ENCODE results near the gene TRHDE.

TRHDE gene, protein sequence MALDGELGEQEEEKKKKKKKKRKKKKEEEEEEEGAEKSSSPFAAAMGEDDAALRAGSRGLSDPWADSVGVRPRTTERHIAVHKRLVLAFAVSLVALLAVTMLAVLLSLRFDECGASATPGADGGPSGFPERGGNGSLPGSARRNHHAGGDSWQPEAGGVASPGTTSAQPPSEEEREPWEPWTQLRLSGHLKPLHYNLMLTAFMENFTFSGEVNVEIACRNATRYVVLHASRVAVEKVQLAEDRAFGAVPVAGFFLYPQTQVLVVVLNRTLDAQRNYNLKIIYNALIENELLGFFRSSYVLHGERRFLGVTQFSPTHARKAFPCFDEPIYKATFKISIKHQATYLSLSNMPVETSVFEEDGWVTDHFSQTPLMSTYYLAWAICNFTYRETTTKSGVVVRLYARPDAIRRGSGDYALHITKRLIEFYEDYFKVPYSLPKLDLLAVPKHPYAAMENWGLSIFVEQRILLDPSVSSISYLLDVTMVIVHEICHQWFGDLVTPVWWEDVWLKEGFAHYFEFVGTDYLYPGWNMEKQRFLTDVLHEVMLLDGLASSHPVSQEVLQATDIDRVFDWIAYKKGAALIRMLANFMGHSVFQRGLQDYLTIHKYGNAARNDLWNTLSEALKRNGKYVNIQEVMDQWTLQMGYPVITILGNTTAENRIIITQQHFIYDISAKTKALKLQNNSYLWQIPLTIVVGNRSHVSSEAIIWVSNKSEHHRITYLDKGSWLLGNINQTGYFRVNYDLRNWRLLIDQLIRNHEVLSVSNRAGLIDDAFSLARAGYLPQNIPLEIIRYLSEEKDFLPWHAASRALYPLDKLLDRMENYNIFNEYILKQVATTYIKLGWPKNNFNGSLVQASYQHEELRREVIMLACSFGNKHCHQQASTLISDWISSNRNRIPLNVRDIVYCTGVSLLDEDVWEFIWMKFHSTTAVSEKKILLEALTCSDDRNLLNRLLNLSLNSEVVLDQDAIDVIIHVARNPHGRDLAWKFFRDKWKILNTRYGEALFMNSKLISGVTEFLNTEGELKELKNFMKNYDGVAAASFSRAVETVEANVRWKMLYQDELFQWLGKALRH

DNA sequence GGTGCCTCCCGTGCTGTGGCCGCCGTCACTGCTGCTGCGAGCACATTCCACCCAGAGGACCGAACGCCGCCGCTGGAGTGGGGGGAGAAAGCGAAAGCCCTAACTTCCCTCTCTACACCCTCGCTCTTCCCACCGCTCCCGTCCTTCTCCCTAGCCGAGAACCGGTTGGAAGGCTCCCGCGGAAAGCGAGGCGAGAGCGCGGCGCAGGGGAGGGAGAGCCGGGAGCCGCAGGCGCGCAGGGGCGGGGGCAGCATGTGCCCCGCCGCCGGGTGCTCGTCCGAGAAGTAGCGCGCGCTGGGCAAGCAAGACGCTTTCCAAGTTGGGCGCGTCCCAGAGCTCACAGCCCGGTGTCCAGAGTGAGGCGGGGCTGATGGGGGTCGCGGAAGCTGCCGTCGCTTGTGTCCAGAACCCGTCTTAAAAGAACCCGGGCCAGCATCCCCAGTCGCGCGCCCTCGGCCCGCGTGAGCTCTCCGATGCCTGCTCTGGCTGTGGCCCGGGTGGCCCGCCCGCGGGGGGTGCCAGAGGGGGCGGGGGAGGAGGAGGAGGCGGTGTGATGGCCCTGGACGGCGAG is at the start of gene TRHDE:
Gene TRHDE, plus strand, starts transcription at position 280 of the 571 bp plus-strand sequence. Its CDS starts 274 bp downstream, at position 554.
- peak; percentile 12 for DNase-seq

DNA sequence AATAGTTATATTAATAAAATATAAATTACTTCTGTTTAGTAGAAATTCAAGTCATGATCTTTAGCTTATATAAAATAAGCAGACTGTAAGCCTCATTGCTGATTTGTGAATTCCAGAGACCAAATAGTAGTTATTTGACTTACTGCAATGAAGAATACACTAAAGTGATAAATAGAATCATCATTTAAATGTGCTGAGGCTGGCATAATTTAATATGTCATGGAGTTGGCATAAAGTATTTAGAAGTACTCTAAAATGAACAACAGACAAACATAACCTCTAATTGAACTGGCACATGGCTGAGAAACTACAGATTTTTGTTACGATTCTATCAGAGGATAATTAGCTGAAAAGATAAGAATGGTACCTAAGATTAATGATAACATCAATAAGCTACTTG is 45.7 kb upstream of the TRHDE start:
- no peak for DNase-seq

DNA sequence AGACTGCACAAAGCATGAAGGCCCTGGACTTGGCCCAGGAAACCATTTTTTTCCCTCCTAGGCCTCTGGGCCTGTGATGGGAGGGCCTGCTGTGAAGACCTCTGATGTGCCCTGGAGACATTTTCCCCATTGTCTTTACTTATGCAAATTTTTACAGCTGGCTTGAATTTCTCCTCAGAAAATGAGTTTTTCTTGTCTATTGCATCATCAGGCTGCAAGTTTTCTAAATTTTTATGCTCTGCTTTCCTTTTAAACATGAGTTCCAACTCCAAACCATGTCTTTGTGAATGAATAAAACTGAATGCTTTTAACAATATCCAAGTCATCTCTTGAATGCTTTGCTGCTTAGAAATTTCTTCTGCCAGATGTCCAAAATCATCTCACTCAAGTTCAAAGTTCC is 43.7 kb upstream of the TRHDE start:
- no peak for DNase-seq

DNA sequence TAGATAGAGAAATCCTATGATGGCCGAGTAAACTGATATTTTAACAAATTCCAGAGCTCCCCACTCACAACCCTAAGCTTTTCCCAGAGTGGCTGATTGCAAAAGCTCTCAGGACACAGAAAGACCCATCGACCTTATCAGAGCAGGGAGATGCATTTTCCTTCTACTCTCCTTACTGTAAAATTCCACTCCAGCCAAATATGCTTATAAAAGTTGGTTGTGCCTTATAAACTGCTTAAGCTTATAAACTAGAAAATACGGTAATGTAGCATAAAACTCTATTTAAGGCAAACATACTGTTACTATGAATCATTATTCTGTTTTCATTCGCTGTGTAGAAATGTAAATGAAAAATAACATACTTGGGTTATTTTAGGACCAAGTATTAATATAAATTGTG is 41.6 kb upstream of the TRHDE start:
- no peak for DNase-seq

DNA sequence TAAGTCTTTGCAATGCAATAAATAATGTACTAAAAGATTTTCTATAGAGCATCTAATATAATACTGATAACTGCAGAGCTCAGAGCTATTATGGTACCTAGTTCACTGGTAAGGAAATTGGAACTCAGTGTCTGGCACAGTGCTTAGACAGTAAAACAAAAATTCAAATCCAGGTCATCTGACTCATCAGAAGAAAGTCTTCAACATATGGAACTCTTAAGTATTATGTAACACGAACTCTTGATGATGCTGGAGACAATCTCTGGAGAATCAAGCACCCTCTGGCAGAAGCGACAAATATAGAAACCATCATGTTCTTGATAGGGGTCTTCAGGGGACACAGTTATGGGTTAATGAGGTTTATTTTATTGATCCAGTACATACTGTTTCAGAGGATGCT is 37.3 kb upstream of the TRHDE start:
- DNase-seq: no peak

DNA sequence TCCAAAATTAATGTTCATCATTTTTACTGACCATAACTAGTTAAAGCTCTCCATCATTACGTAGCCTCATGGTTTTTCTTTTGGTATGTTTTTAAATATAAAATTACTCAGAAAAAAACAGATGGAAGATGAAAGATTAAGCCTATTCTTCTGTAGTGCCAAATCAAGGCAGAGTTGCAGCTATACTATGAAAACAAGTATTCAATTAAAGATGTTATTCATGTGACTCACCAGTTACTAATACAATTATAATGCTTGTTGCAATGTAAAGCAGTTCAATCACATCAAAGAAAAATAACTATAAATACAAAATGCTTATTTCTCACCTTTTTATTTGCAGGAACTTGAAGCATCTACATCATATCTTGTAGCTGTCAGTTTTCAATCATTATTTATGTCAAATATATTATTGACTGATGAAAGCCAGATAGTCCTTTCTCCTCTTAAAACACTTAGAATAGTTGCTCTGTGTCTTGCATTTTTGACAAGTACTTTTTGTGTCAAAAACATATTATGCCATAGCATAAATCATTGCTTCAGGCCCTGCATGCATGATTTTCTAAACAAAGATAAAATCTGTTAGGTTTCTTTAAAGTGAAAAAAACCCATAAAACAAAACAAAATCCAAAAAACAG is 36.0 kb upstream of the TRHDE start:
- DNase-seq: no peak

DNA sequence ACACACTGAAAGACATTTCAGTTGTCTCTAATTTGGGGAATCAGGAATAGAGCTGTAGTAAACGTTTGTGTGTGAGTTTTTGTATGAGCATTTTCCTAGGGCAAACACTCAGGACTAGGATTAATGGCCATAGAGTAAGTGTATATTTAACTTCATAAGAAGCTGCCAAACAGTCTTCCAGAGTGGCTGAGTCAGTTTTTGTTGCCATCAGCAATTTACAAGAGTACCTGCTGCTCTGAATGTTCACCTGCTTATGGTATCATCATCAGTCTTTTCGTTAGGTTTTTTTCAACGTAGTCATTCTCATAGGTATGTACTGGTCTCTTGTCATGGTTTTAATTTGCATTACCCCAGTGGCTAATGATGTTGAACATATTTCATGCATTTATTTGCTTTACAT is 30.6 kb upstream of the TRHDE start:
- DNase-seq: no peak

DNA sequence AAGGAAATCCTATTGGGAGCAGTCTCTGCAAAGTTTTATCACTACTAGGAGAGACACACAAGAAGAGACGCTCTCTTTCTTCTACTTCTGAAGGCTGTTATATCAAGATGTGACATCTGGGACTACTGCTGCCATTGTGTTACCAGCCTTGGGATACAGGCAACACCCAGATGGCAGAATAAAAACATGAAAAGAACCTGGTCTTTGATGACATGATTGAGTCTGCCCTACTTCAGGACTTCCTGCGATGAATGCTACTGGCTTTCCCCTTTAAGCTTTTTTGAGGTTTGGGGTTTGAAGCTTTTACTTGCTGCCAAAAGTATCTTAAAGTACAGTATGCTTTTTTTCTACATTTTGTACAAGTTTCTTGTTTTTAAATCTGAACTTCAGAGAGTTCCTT is 29.2 kb upstream of the TRHDE start:
- no peak for DNase-seq

DNA sequence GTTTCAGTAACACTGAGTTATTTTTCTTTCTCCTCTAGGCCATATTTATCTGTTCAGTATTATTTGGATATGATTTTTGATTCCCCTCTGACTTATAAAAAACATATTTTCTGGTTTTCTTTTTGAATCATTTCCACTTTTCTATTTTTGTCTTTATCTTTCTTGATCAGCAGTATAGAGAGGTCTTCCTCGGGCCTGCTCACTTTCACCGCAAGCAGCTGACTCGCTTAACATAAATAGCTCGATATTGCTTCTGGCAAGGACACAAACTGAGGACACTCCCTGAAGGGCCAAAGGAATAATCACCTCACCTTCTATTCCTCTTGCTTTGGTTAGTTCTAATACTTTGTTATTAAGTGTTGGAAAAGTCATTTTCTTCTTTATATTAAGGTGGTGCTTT is 25.8 kb upstream of the TRHDE start:
- no peak for DNase-seq

DNA sequence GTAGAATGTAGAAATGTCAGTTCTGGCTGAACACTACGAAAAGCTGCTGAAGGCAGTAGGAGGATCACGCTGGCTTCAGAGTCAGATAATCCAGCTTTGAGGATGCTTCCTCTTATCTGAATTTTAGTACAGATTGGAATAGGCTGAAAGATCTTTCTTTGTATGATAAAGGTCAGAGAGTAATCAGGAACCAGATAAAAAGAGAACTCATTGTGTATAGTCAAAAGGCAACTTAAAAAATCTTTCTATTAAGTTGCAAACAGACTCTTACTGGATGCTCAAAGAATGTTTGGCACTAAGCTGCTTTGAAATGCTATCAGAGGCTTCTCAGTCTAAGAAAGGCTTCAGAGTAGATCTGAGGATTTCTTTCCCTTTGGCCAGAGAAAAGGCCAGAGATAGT is 21.8 kb upstream of the TRHDE start:
- DNase-seq: no peak

DNA sequence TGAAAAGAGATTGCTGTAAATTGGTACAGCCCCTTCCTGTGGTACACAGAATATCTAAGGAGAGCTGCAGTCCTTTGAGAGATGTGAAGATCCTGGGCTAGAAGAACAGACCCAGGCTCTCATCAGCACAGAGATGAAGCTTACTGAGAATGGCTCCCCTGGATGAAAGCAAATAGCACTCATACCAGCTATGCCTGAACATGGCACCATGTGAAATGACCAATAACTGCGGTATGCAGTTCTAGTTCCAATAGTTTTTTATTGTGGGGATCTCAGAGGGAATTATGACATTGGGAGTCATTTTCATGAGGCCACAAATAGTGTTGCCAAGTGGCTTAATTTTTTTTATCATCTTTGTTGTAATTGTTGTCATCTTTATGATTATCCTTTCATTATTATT is 15.4 kb upstream of the TRHDE start:
- DNase-seq: no peak

DNA sequence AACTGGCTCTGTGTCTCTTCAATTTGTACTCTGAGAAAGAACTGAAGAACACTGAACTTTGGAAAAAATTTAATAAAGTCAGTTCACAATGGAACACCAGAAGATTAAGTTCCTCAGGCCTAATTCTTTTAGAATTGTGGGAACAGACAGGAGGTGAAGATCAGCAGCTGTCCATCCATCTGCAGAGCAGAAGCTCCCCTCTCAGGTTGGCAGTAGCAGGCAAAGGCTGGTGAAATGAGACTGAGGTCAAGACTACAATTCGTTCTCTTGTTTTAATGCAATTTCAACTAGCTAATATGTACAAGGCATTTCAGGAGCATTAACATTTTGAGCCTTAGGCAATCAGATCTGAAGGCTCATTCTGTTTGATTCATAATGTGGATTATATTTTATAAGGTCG is 10.3 kb upstream of the TRHDE start:
- no peak for DNase-seq

DNA sequence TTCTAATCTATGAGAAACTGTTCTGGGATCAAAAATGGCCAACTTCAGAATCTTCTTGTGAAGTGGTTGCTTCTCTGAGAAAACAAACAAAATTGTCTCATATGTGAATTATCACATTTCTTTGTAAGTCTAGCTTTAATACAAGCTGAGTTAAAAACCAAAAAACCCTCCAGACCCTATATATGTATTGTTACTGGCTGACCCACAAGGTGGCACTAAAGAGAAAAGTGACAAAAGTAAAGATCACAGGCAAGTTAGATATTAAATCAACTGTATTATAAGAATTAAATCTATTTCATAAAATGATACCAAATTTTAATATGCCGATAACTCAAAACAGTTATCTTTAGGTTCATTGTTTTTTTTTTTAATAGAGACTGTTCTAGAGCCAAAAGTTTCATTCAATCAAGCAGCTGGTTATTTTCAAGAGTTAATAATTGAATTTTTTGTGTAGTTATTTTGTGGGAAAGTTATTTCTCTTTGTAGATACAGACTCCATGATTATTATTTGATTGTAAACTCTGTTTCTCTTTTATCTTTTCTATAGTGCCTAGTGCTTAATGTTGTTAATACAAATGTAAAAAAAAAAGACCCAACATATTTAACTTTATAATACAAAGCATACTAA is 7.5 kb upstream of the TRHDE start:
- DNase-seq: no peak

DNA sequence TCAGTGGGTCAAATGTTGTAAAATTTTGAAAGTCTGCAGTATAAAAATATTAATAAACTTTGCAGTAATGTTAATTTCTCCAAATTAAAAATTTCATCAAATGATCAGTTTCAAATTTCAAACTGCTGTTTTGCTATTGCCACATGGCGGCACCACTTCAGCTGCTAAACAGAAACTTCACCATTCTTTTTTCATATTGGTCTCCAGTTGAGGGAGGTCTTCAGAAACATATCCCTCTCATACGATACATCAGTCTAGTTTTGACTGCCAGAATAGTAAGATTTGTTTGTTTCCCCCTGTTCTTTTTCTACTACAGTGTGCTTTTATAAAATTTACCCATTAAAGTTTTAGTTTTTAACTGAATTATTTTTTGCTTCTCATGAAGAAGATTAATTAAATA is 4.2 kb upstream of the TRHDE start:
- no peak for DNase-seq

DNA sequence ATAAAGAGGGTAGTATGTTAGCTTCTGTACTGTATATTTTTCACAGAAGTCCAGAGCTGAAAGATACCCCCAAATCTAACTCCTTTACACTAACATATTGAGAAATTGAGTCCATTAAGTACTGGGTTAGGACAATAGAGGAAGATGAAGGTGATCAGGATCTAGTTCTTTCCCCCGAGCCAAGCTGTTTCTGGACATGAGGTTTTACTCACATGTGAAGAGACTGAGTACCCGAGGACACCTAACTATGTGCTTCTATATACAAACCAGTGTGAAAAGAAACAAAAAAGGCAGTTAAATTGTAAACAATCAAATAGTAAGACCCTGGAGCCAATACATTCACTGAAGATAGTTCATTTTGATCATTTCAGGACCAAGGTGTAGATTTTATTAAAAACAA is 3.8 kb upstream of the TRHDE start:
- no peak for DNase-seq

DNA sequence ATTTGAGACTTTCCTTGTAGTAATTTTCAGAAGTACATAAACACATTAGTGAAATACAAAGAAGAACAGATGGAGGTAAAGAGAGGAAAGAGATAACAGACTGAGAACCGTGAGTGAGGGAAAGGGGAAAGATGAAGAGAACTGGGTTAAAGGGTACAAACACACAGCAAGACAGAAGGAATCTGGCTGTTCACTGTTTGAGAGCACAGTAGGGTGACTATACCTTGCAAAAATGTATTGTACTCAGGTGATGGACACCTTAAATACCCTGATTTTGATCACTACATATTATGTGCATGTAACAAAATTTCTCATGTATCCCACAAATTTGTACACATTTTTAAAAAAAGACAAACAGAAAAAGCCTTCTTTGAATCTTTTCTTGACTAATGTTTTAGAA is 2.7 kb upstream of the TRHDE start:
- DNase-seq: no peak

DNA sequence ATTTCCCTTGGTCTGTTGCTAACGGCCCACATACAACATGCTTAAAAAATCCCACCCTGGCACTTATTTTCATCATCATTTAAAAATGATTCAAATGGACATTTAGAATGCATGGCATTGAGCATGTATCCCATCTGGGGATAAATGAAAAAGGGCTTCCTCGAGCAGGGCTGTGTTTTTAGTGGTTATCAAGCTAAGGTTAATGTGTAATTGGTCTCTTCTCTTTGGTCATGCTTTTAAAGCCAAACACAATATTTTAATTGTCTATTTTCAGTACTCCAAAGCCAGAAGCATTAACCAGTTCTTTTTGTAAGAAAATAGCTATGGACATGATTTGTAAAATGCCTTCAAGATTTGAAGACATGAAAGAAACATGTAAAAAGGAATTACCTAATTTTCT is 1.9 kb upstream of the TRHDE start:
- DNase-seq: no peak

DNA sequence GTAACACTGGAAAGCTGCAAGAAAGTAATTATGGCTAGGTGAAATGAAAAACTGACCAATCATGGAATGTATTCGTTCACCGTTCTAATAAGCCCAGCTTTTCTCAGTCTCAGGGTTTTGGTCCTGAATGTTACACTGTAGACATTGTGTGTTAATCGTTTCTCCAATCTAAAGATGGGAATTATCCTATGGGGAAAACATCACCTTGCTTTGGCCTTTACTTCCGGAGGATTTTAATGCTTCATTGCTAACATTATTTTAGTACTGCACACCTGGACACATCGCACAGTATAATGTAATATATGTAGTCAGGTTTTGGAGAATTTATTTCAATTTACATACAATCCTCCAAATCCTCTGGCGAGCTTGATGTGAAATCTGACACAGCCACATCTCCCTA is 1.2 kb upstream of the TRHDE start:
- no peak for DNase-seq

DNA sequence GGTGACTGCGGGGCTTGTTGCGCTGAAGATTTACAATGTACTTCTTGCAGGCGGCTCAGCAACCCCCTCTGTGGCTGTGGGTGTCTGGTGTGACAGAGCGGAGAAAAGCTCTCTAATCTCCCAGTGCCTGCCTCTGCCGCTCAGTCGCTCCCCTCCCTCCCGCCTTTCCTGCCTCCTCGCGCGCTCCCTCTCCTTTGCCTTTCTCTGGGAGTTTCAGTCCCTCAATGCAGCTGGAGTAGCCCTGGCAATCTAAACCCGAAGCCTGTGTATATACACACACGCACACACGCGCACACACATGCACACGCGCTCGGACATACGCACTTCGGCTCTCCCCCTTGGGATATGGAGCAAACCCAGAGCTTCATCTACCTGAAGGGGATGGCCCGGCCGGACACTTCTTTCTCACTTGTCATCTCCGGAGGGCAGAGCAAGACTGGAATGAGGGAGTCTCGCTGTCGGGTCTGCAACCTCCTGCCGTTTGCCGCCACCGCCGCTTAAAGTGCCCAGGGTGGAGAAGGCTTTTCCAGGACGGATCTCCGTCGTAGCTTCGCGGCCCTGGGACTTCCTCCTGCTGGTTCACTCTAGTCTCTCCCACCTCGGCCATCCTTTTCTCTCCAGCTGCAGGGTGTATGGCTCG is 599 bp upstream of the TRHDE start:
- DNase-seq: no peak

DNA sequence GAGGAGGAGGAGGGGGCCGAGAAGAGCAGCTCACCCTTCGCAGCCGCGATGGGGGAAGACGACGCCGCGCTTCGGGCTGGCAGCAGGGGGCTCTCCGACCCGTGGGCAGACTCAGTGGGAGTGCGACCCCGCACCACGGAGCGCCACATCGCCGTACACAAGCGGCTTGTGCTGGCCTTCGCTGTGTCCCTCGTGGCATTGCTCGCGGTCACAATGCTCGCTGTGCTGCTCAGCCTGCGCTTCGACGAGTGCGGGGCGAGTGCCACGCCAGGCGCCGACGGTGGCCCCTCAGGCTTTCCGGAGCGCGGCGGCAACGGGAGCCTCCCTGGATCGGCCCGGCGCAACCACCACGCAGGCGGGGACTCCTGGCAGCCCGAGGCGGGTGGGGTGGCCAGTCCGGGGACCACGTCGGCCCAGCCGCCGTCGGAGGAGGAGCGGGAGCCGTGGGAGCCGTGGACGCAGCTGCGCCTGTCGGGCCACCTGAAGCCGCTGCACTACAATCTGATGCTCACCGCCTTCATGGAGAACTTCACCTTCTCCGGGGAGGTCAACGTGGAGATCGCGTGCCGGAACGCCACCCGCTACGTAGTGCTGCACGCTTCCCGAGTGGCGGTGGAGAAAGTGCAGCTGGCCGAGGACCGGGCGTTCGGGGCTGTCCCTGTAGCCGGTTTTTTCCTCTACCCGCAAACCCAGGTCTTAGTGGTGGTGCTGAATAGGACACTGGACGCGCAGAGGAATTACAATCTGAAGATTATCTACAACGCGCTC is 745 bp downstream of the TRHDE start:
- DNase-seq: no peak

DNA sequence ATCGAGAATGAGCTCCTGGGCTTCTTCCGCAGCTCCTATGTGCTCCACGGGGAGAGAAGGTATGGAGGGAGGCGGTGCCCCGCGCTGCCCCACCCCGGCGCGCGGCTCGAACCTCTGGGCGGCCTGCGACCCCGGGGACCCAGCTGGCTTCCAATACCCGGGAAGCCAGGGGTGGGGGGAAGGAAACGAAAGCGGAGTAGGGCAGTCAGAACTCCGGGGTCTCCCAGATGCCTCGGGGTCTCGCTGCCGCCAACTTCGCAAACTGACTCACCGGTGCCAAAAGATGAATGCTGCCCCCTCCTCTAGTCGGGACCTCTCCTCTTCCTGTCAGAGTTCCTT is 1.3 kb downstream of the TRHDE start:
- DNase-seq: no peak

Data from inflammatory macrophage treated with lipopolysaccharide for 4 hours (primary cell).